ENCODE results near the gene FIBCD1. TPM values are rescaled to one million over a fixed set of nuclear protein-coding genes. Genes with fewer than 3 reads are reported as not detected.

The FIBCD1 gene, protein sequence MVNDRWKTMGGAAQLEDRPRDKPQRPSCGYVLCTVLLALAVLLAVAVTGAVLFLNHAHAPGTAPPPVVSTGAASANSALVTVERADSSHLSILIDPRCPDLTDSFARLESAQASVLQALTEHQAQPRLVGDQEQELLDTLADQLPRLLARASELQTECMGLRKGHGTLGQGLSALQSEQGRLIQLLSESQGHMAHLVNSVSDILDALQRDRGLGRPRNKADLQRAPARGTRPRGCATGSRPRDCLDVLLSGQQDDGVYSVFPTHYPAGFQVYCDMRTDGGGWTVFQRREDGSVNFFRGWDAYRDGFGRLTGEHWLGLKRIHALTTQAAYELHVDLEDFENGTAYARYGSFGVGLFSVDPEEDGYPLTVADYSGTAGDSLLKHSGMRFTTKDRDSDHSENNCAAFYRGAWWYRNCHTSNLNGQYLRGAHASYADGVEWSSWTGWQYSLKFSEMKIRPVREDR
- polyA plus RNA-seq (ENCODE audit: insufficient read depth in 1 of 5, insufficient read length in 5 of 5, low replicate concordance in 1 of 5) = 1 to 10 TPM in 3 of 5 donors, under 1 TPM in 2; 0.61 to 2.2 (median 1.6) TPM
- long read RNA-seq, donor 1 = 0 reads
- long read RNA-seq, donor 2 = 0 reads
- long read RNA-seq, donor 3 = 0 reads
- long read RNA-seq, donor 4 = 0 reads
- long read RNA-seq, donor 5 = 0 reads
- long read RNA-seq, donor 6 = 0 reads
- long read RNA-seq, donor 7 = 0 reads
- long read RNA-seq, donor 8 = 0 reads

DNA sequence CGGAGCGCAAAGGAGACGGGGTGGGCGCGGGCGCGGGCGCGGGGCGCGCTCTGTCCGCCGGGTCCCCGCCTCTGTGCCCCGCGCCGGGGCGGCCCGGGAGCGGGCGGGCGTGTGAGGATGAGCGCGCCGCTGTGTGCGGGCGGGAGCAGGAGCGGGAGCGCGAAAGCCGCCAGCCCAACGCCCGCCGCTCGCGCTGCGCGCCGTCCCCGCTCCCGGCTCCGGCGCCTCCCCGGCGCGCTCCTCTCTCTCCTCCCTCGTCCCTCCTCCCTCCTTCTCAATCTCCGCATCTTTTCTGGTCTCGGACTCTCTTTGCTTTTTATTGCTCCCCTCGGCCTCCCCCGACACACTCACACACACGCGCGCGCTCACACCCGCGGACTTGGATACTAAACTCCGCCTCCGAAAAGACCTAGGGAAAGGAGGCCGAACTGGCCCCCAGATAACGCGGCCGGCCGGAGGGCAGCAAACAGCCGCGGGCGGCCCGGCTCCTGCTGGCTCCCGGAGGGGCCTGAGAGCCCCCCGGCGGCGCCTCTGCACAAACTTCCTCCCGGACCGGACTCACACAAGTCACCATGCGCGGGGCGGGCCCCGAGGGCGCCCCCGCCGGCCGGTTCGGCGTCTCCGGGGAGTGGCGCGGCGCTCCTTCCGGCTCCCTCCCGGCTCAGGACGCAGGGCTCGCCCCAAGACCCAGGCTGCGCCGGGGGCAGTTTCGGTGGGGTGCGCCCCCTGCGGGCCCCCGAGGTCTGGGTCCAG, at the start of gene FIBCD1:
Gene FIBCD1 (minus strand): TSS at position 596 of the 753 bp plus-strand sequence. CDS start 640 bp downstream, outside the sequence.
- DNase-seq = no peak

DNA sequence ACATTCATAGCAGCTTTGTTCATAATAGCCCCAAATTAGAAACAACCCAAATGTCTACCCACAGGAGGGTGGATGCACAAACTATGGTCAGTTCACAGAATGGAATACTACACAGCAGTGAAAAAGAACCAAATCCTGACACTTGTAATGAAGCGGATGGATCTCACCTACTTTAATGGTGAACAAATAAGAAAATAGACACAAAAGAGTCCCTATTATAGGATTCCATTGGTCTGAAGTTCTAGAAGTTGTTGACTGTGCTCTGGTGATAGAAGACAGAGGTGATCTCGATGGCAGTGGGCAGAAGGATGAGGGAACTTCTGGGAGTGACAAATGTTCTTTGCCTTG, 49.3 kb upstream of the FIBCD1 start:
- DNase-seq = no peak

DNA sequence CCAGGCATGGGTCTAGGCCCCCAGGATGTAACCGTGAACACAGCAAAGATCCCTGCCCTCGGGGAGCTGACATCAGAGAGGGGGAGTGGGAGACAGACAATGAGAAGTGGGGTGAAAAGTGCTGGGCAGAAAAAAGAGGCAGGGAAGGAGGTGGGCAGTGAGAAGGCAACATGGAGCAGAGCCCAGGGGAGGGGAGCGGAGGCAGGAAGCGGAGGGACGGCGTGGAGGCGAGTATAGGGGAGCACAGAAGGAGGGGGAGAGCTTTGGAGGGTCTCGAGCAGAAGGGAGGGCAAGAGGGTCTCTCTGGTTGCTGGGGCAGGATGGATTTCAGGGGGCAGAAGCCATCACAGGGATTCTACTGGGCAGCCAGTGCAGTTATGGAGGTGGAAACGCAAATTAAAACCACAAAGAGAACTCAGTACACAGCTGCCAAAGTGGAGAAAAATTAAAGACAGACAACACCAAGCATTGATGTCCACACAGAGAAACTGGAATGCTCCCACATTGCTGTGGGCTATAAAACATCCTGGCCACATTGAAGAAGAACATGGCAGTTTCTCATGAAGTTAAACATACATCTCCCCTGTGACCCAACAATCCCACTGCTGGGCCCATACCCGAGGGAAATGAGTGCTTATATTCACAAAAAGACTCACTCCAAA, 48.8 kb upstream of the FIBCD1 start:
- DNase-seq = no peak

DNA sequence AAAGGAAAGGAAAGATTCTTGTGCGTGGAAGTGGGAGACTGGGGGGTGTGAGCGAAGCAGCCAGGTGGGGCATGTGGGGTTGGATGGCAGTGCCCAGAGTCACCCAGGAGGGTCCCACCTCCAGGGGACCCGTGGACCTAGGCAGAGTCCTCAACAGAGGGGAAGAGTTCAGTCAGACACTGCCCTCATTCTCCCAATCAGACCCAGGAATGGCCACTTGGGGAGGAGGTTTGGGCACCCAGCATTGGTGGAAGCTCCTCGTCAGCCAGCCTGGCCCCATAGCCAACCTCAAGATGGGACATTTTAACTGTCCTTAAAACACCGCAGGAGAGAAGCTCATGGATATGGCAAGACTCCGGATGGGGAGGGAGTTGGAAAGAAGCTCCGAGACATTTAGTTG, 48.0 kb upstream of the FIBCD1 start:
- no peak for DNase-seq

DNA sequence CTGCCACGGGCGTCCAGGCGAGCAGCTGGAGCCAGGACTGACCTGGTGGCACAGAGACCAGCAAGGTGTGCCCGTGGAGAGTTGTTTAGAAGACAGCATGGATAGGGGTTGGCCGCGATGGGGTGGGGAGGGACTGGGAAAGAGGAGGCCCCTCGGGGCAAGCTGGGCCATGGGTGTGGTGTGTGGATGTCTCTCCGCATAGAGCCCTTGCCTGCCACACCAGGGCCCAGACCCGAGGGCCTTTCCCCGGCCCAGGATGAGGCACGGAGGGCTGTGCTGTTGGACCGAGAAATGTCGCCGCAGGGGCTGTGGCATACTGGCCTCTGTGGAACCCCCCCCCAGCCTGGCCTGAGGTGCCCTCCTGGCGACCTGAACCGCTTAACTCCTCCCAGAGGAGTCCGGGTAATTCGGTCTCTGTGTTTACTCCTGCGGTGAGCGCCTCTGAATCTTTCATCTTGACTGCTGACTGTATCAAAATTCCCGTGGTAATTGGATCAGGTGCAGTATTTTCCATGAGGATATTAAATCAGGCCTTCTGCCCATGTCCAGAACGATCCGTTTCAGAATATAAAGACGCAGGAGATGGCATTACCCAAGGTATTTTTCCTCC, 47.4 kb upstream of the FIBCD1 start:
- no peak for DNase-seq

DNA sequence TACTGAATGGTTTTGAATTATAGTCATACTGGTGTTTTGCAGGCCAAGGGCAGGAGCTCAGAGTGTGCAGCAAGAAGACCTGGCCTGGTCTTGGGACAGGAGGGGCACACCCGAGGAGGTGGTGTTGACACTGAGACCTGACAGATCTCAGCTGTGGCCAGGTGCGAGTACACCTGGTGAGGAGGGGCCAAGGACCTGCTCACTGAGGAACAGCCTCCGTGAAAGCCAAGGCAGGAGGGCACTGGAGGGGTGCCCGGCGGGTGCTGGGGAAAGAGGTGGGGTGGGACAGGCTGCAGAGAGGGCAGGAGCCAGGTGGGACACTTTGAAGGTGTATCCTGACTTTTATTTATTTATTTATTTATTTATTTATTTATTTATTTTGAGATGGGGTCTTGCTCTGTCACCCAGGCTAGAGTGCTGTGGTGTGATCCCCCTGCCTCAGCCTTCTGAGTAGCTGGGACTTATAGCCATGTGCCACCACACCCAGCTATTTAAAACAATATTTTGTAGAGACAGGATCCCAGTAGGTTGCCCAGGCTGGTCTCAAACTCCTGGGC, 46.6 kb upstream of the FIBCD1 start:
- no peak for DNase-seq

DNA sequence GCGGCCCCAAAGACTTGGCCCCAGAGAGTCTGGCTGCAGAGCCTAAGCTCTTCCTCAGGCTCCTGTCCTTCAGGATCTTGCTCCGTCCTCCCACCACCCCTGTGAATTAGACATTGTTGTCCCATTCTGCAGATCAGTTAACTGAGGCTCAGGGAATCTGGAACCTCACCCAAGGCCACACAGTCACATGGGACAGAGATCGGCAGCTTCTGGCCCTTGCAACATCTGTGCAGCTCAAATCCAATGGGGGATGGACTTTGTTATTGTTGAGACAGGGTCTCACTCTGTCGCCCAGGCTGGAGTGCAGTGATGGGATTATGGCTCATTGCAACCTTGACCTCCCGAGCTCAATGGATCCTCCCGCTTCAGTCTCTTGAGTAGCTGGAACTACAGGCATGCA, 46.0 kb upstream of the FIBCD1 start:
- no peak for DNase-seq

DNA sequence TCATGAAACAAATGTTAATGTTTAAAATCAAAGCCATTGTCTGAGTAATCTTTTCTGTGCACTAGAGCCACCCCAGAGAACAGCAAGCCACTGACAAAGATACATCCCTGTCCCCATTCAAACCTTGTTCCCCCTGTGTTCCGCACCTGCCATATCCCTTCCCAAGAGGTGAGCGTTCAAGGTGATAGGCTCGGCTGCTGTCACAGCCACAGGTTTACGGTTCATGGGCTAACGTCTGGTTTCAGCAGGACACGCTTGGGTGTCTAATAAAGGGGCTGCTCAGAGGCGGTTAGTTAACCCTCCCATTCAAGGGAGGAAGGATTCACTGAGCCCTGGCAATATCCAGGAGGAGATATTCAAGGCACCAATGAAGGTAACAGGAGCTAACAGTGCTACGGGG, 45.5 kb upstream of the FIBCD1 start:
- no peak for DNase-seq

DNA sequence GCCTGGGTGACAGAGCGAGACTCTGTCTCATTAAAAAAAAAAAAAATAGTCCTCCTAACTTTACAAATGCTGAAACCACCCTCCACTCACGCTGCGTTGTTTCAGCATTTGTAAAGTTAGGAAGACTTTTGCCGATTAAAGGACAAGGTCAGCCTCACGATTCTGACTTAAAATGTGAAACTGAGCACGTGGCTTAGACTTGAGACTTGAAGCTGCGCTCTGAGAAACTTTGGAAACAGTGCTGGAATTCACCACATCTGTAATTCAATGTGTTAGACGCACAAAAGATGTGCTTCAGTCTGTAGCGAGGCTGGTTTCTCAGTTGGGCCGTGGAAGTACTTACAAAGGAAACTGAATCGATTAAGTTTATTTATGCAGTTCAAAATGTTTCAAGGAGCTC, 44.9 kb upstream of the FIBCD1 start:
- no peak for DNase-seq

DNA sequence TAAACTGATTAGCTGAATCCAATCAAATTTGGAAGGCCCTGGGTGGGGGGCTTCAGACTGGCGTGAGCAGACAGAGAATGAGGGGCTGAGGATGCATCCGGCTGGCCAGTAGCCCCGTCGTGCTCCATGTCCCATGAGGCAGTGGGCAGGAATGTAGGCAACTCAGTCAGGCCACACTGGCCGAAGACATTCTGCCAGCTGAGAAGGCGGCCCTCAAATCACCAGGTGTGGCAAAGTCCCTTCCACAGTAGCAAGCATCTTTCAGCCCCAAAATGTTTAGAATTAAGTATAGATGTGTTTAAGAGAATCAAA, 44.3 kb upstream of the FIBCD1 start:
- DNase-seq = no peak

DNA sequence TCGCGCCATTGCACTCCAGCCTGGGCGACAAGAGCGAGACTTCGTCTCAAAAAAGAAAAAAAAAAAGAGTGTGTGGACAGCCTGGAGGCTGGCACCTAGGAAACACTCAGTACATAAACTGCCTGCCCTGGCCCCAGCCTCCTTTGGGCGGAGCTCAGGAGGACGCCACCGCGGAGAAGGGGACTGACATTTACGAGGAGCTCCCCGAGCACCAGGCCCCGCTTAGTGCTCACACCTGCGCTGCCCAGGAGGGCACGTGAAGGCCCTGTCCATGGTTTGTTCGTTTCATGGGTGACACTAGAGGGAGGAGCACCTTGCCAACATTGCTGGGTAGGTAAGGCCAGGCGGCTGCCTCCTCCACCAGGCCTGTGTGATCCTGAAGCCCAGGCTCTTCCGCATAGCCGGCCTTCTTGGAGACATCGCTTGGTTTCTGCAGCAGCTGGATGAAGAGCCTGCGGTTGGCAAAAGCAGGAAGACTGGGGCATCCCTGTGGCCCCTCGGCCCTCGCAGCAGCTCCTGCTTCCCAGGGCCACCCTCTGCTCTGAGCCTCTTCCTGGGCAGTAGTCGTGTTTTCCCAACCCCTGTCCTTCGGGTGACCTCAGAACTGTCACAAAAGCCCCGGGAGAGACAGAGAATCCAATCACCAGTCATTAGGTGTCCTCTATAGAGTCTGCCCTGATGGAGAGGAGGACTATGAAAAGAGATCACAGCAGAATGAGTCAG, 43.8 kb upstream of the FIBCD1 start:
- DNase-seq = no peak

DNA sequence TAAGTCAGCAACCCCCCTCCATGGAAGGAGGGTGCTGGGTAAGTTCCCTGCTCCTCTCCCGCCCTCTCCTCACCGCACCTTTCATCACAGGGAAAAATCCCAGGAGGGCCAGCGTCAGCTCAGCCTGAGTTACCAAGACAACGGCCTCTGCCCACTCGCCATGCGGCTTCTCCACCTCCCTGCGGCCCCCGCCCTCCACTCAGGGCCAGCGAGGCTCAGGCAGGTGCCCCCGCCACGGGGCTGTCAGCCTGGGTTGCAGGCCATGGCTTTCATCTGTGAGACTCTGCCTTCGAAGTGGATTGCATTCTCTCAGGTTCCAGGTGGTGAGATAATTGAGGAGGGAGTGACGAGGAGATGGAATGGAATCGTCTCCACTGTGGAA, 42.7 kb upstream of the FIBCD1 start:
- DNase-seq = no peak

DNA sequence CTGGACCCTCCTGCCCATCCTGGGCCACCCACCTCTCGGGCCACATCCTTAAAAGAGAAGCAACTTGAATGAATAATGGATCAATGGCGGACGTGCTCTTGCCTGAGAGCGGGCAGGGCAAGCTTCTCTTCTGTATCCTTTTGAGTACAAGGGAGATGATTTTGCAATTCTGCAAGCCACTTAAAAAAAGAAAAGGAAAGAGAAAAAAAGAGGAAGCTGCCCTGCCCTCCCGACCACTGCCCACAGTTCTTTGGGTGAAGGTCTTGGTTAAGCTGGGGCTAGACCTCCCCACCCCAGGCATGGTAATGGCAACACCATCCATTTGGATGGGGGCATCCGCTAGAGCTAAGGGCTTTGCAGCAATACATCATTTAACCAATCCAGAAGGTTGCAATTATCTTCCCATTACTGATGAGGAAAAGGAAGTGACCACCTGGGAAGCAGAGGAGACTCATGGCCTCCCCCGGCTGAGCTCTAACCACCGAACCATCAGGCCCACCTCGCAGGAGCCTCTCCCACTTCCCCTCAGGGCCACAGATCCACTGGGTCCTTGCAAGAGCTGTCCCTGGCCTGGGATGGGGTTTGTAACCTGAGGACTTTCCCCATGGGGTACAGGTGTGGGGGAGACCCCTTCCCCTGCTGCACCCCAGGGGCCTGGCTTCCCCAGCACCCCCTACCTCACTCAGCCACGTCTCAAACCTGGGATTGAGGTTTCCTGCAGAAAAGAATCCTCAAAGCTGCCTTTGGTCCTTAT, 42.1 kb upstream of the FIBCD1 start:
- DNase-seq = no peak

DNA sequence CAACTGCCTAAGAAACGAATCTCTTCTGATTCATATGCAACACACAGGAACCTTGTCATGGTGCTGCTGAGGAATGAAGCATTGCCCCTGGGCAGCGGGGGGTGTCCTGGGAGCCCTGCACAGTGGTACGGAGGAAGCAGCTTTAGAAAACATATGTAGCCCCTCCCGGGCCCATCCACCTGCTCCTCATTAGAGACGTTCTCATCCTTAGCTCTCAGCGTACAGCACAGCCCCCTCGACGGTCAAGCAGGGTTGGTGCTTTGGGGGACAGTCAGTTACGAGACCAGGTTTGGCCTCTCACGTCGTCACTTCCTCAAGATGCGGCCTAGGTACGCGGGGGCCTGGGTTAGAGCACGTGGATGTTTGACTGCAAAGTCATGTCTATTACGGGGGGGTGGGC, 41.5 kb upstream of the FIBCD1 start:
- DNase-seq = no peak

DNA sequence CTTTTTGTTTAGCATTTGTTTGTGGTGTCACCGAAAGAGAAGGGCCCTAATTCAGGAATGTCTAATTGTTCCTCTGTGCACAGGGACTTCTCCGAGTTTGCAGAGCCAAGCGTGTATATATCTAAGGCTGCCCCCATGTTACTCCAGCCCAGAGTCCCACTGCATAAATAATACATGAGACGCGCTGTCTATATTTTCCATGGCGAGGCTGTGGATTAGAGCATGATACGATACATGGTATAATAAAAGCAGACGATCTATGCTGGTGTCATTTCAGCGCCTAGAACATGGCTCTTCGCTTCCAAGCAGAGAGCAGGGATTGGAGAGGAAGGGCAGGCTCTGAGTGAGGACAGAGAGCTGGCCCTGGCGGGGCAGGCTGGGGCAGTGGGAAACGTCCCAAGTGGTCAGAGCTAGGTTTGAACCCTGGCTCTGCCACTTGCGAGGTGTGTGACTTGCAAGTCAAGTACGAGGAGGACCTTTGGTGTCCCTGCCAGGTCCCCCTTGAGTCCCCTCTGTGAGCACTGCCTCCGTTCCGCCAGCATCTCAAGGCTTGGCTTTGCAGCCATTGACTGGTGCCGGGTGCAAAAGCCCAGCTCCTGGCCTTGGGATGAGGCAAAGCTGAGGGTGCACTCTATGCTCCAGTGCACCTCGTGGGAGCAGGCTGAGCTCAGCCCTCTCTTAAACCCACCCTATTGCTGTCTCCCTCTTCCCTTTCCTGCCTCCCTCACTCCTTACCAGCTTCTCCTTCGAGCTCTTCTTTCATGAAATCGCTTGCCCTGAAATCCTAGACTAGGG, 40.7 kb upstream of the FIBCD1 start:
- no peak for DNase-seq

DNA sequence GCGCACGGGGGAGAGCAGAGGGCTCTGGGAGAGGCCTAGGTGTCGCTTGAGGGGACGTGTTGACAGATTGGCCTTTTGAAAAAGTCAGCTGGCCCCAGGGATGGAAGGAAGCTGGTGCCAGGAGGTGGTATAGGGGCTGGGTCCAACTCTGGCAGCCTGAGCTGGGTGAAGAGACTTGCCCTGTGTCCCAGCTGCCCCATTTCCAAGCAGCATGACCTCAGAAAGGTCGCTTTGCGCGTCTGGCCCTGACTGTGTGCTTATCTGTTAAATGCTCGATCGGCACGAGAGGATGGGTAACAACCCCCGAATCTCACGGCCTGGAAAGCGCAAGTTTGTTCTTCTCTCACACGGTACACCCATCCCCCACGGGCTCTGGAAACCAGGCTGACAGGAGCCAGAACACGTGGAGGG, 38.8 kb upstream of the FIBCD1 start:
- DNase-seq = no peak

DNA sequence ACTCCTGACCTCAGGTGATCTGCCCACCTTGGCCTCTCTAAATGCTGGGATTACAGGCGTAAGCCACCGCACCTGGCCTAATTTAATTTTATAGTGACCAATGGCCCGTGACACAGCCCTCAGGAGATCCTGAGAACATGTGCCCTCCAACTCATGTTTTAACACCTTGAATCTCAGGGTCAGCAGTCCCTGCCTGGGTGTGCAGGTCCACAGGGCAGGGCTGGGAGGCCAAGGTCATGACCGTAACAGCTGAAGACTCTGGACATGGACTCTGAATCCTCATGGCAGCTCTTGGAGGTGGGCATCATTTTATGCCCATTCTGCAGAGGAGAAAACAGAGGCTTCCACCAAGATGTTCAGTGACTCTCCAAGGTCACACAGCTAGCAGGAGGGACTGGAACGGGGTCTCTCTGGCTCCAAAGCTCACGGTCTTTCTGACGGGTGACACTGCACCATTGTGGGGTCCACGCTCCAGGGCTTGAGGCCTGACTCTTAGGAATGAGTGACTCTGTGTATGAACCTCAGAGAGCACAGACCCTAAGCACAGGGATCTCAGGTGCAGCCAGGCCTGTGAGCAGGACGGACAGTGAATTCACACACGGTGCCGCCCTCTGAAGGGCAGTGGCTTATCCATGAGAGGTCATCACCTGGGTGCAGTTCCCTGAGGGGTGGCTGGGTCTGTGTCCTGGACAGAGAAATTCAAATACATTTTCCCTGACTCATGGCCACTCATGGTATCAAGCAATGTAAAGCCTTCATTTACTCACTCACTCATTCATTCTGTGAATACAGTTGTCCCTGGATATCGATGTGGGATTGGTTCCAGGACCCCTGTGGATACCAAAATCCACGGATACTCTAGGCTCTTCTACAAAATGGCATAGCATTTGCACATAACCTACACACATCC, 37.1 kb upstream of the FIBCD1 start:
- no peak for DNase-seq

DNA sequence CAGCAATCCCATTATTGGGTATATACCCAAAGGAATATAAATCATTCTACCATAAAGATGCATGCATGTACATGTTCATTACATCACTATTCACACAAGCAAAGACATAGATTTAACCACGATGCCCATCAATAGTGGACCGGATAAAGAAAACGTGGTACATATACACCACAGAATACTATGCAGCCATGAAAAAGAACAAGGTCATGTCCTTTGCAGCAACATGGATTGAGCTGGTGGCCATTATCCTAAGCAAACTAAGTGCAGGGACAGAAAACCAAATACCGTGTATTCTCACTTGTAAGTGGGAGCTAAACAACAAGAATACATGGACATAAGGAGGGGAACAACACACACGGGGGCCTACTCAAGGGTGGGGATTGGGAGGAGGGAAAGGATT, 36.1 kb upstream of the FIBCD1 start:
- DNase-seq = no peak

Data from right lung (tissue), 10 donors.